Stomach (tissue), 4 donors: ENCODE results near the gene ARPP21.

ENCODE experiments used
- POLR2AphosphoS5 ChIP-seq, 3 donors: sonication (generic); formaldehyde crosslinking; IDR thresholded peaks; one replicate each; pipeline ENCODE4 v1.6.1; 2016; ENCODE audit warnings: antibody characterized with exemption in 3 of 3
- TF ChIP-seq, protein P1 (sequence below), 7 experiments: fragments of 450-650 bp in 4 of 7; fragments of 200-600 bp in 3 of 7; sonication (generic) in 3 of 7; IDR thresholded peaks; one replicate each; pipeline ENCODE4 v1.5.1; 2016 to 2019; ENCODE audit warnings: antibody characterized with exemption in 7 of 7, control low read depth in 2 of 7, mild to moderate bottlenecking in 1 of 7

DNA sequence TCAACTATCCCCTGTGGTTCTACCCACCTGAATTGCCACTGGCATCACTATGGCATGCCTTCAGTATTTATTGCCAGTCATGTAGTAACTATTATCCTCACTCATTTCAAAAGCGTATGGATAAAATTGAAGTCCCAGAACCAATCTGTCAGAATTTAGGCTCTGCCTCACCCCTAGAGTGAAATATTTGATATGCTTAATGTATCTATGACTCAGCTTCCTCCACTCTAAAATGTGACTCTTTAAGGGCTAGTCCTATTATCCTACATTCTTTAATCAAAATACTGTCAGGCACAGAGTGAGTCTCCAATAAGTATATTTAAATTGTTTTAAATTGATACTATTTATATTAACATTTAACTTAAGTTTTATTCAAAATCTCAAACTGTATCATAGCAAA is 27.6 kb downstream of the ARPP21 start:
- TF ChIP-seq, protein P1, sequence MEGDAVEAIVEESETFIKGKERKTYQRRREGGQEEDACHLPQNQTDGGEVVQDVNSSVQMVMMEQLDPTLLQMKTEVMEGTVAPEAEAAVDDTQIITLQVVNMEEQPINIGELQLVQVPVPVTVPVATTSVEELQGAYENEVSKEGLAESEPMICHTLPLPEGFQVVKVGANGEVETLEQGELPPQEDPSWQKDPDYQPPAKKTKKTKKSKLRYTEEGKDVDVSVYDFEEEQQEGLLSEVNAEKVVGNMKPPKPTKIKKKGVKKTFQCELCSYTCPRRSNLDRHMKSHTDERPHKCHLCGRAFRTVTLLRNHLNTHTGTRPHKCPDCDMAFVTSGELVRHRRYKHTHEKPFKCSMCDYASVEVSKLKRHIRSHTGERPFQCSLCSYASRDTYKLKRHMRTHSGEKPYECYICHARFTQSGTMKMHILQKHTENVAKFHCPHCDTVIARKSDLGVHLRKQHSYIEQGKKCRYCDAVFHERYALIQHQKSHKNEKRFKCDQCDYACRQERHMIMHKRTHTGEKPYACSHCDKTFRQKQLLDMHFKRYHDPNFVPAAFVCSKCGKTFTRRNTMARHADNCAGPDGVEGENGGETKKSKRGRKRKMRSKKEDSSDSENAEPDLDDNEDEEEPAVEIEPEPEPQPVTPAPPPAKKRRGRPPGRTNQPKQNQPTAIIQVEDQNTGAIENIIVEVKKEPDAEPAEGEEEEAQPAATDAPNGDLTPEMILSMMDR (IDR thresholded peaks at IDR 0.05) = no peak
- no peak for TF ChIP-seq POLR2AphosphoS5 (IDR thresholded peaks at IDR 0.05)
